Activated T-cell treated with anti-CD3 and anti-CD28 coated beads, Interleukin-2, amount 50 U/mL, for 72 hours (primary cell): Measurements from ENCODE around the gene CTBP2. TPM values are rescaled to one million over a fixed set of nuclear protein-coding genes. Genes with fewer than 3 reads are reported as not detected.
A peak's percentile ranks its signal among the peaks of the same experiment; 100 is the strongest.
"Not testable (repeated sequence)": the region's sequence is repeated elsewhere in the genome, so short reads cannot be mapped to it uniquely, and the experiment has no call there.

Experiments
- ATAC-seq, 2 donors: fragments of 150-1000 bp; cut with Tn5 transposase; replicated peaks in 1 of 2; 2 replicates each; pipeline ENCODE4 v1.10.0; 2021; ENCODE audit warnings: moderate library complexity in 2 of 2, mild to moderate bottlenecking in 1 of 2
- DNase-seq, 2 donors: peaks; one replicate each; pipeline ENCODE4 v3.0.0; 2021 to 2022; ENCODE audit warnings: mixed read lengths in 1 of 2
- H3K27ac Mint-ChIP-seq: one replicate; pipeline ENCODE4 v1.8.0; 2022; ENCODE audit warnings: mild to moderate bottlenecking, moderate library complexity, mixed read lengths
- H3K27me3 Mint-ChIP-seq: one replicate; pipeline ENCODE4 v1.8.0; 2022; ENCODE audit warnings: low read depth, mixed read lengths
- H3K36me3 Mint-ChIP-seq, 2 donors: one replicate each; pipeline ENCODE4 v1.8.0; 2022; ENCODE audit warnings: mixed read lengths in 2 of 2, mild to moderate bottlenecking in 1 of 2; ENCODE audit not compliant: insufficient read depth in 2 of 2
- H3K4me1 Mint-ChIP-seq: one replicate; pipeline ENCODE4 v1.8.0; 2022; ENCODE audit warnings: low read depth, mixed read lengths
- H3K4me3 Mint-ChIP-seq, 2 donors: one replicate each; pipeline ENCODE4 v1.8.0; 2022; ENCODE audit warnings: mild to moderate bottlenecking in 2 of 2, mixed read lengths in 2 of 2, moderate library complexity in 2 of 2
- H3K9me3 Mint-ChIP-seq, 2 donors: one replicate each; pipeline ENCODE4 v1.8.0; 2022; ENCODE audit warnings: mixed read lengths in 2 of 2
- total RNA-seq, 2 donors: library from RNA; stranded (reverse); gene quantifications; one replicate each; pipeline ENCODE4 v1.2.3, GENCODE V29; 2022

The CTBP2 gene
- total RNA-seq, 2 donors from 2014 or later = 0.72 to 2.5 TPM

GRCh38 chr10:125066764-125067450 lies 93.5 kb downstream of the CTBP2 start:
- H3K4me1 Mint-ChIP-seq = peaks cover 19% of the 10 kb centered on the region
- H3K27me3 Mint-ChIP-seq = peaks cover 45% of the 10 kb centered on the region
- no peak for DNase-seq
- H3K9me3 Mint-ChIP-seq = no peaks in the 10 kb centered on the region
- ATAC-seq = no peak
- H3K4me3 Mint-ChIP-seq = no peak overlapping the region
- H3K27ac Mint-ChIP-seq = no peak overlapping the region
- H3K36me3 Mint-ChIP-seq = no peaks in the 10 kb centered on the region

GRCh38 chr10:125064681-125065492 lies 95.5 kb downstream of the CTBP2 start:
- DNase-seq = peak; percentile 14 to 26
- H3K9me3 Mint-ChIP-seq = no peaks in the 10 kb centered on the region
- ATAC-seq = peak; percentile 85
- peaks cover 50% of the 10 kb centered on the region for H3K27me3 Mint-ChIP-seq
- H3K4me1 Mint-ChIP-seq = peaks cover 19% of the 10 kb centered on the region
- no peaks in the 10 kb centered on the region for H3K36me3 Mint-ChIP-seq
- H3K4me3 Mint-ChIP-seq = peak overlapping the region; percentile 28 to 34
- no peak overlapping the region for H3K27ac Mint-ChIP-seq

GRCh38 chr10:125063256-125063925 lies 97.0 kb downstream of the CTBP2 start:
- no peak for ATAC-seq
- Mint-ChIP-seq H3K27me3 (peaks cover 58% of the 10 kb centered on the region), H3K36me3 (no peaks in the 10 kb centered on the region), H3K4me1 (peaks cover 19% of the 10 kb centered on the region), H3K9me3 (no peaks in the 10 kb centered on the region), H3K27ac (no peak overlapping the region), H3K4me3 (no peak overlapping the region)
- DNase-seq = no peak

- no peak overlapping the region for H3K4me3 Mint-ChIP-seq
- no peak for ATAC-seq
Observed at GRCh38 chr10:125062914-125063230, 97.5 kb downstream of the CTBP2 start.

GRCh38 chr10:125062227-125062913 lies 98.0 kb downstream of the CTBP2 start:
- H3K4me1 Mint-ChIP-seq = peaks cover 19% of the 10 kb centered on the region
- ATAC-seq (no peak), DNase-seq (no peak)
- no peak overlapping the region for H3K27ac Mint-ChIP-seq
- no peaks in the 10 kb centered on the region for H3K36me3 Mint-ChIP-seq
- peaks cover 49% of the 10 kb centered on the region for H3K27me3 Mint-ChIP-seq
- no peaks in the 10 kb centered on the region for H3K9me3 Mint-ChIP-seq
- no peak overlapping the region for H3K4me3 Mint-ChIP-seq

More at GRCh38 chr10:125062914-125063230, 97.5 kb downstream of the CTBP2 start:
- Mint-ChIP-seq H3K27me3 (peaks cover 53% of the 10 kb centered on the region), H3K27ac (no peak overlapping the region), H3K36me3 (no peaks in the 10 kb centered on the region), H3K4me1 (peaks cover 19% of the 10 kb centered on the region), H3K9me3 (no peaks in the 10 kb centered on the region)
- no peak for DNase-seq

- no peak overlapping the region for H3K4me3 Mint-ChIP-seq
- peaks cover 19% of the 10 kb centered on the region for H3K4me1 Mint-ChIP-seq
- ATAC-seq (no peak), DNase-seq (no peak)
- H3K27me3 Mint-ChIP-seq = peaks cover 49% of the 10 kb centered on the region
- H3K27ac Mint-ChIP-seq = no peak overlapping the region
- no peaks in the 10 kb centered on the region for H3K36me3 Mint-ChIP-seq
- H3K9me3 Mint-ChIP-seq = no peaks in the 10 kb centered on the region
Observed at GRCh38 chr10:125061557-125062226, 98.7 kb downstream of the CTBP2 start.

- Mint-ChIP-seq H3K27ac (no peak overlapping the region), H3K36me3 (no peaks in the 10 kb centered on the region), H3K4me1 (peaks cover 19% of the 10 kb centered on the region), H3K4me3 (no peak overlapping the region), H3K27me3 (peaks cover 49% of the 10 kb centered on the region), H3K9me3 (no peaks in the 10 kb centered on the region)
- ATAC-seq = no peak
- DNase-seq = peak; percentile 36 to 42
Observed at GRCh38 chr10:125060826-125061556, 99.4 kb downstream of the CTBP2 start.

GRCh38 chr10:125060482-125060825 lies 99.9 kb downstream of the CTBP2 start:
- Mint-ChIP-seq H3K4me3 (no peak overlapping the region), H3K4me1 (peaks cover 14% of the 10 kb centered on the region)
- no peak for DNase-seq

GRCh38 chr10:125060026-125060425 lies 100.3 kb downstream of the CTBP2 start:
- H3K9me3 Mint-ChIP-seq = no peaks in the 10 kb centered on the region
- peaks cover 10% of the 10 kb centered on the region for H3K4me1 Mint-ChIP-seq
- no peaks in the 10 kb centered on the region for H3K36me3 Mint-ChIP-seq
- ATAC-seq (no peak), DNase-seq (no peak)
- H3K27me3 Mint-ChIP-seq = peaks cover 44% of the 10 kb centered on the region
- no peak overlapping the region for H3K4me3 Mint-ChIP-seq
- no peak overlapping the region for H3K27ac Mint-ChIP-seq

More at GRCh38 chr10:125060482-125060825, 99.9 kb downstream of the CTBP2 start:
- Mint-ChIP-seq H3K27me3 (peaks cover 49% of the 10 kb centered on the region), H3K27ac (no peak overlapping the region), H3K36me3 (no peaks in the 10 kb centered on the region), H3K9me3 (no peaks in the 10 kb centered on the region)
- ATAC-seq = no peak

GRCh38 chr10:125059348-125059747 lies 101.0 kb downstream of the CTBP2 start:
- H3K27me3 Mint-ChIP-seq = peaks cover 43% of the 10 kb centered on the region
- not testable (repeated sequence) for H3K36me3 Mint-ChIP-seq, ATAC-seq, H3K4me1 Mint-ChIP-seq, H3K27ac Mint-ChIP-seq, H3K4me3 Mint-ChIP-seq, DNase-seq, H3K9me3 Mint-ChIP-seq

- H3K27me3 Mint-ChIP-seq = peaks cover 40% of the 10 kb centered on the region
Observed at GRCh38 chr10:125057158-125058001, 103.0 kb downstream of the CTBP2 start.

More at GRCh38 chr10:125057158-125058001, 103.0 kb downstream of the CTBP2 start:
- DNase-seq (no peak), ATAC-seq (no peak)
- Mint-ChIP-seq H3K4me3 (no peak overlapping the region), H3K27ac (no peak overlapping the region), H3K9me3 (no peaks in the 10 kb centered on the region), H3K36me3 (no peaks in the 10 kb centered on the region), H3K4me1 (no peaks in the 10 kb centered on the region)
